HG02642 (cell line): ENCODE data around the gene ZSCAN31.

Experiments used
- ATAC-seq: cut with Tn5 transposase; IDR thresholded peaks from one replicate; pipeline ENCODE4 v1.9.1; 2021; ENCODE audit warnings: mild to moderate bottlenecking; ENCODE audit not compliant: unreplicated experiment, poor library complexity

The ZSCAN31 gene

DNA sequence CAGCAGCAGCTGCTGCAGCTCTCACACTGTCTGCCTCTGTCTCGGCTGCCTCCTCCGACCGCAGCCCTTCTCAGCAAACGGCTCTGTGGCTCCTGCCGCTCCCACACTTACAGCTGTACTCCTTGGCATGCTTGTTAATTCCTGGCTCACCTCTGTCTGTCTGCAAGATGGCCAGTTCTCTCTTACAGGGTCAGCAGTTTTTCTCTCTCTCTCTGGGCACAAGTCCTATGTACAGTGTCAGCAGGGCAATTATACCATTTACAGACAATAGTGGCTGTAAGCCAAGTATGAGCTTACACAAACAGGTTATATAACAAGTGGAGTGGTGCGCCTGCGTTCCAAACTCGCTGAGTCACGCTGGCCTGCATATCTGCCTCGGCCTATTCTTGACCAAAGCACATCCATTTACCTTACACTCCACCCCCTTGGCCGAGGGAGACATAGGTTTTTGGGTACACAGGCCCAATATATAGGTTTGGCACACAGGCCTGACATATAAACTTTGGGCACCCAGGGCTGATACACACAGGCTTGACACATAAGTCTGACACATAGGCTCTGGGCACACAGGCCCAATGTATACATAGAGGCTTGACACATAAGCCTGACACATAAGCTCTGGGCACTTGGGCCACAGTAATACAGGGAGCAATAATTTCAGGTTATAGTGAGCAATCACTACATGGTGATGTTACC is 18.2 kb upstream of the ZSCAN31 start:
- ATAC-seq = no peak

DNA sequence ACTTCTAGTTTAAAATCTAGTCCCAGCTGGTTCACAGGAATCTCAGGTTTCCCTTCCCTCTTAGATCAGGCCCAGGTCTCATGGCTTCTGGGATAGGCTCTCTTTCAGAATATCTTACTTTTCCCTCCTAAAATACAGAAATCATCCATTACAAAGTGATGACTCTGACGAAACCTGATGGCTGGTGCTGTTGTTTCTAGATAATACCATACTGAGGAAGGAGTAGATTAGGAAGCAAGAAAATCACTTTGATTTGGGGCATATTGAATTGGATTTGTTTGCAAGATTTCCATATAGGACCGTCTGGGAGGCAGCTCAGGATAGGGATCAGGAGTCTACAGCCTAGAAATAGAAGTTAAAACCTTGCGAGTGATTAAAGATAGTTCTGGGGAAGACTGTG is 17.4 kb upstream of the ZSCAN31 start:
- ATAC-seq = no peak

DNA sequence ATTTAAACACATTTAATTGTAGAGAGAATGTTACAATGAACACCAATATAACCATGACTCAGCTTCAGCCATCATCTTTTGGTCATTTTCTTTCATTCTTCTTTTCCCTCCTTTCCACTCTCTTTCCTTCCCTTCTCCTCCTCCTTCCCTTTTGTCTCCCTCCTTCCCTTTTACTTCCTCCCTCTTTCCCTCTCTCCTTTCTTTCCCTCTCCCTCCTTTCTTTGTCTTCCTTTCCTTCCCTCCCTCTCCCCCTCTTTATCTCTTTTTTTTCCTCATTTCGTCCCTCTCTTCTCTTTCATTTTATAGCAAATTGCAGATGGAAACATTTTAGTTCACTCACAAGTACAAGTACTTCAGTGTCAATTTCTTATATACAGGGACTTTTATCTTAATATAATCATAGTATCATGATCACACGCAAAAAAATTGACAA is 15.6 kb upstream of the ZSCAN31 start:
- ATAC-seq = no peak

DNA sequence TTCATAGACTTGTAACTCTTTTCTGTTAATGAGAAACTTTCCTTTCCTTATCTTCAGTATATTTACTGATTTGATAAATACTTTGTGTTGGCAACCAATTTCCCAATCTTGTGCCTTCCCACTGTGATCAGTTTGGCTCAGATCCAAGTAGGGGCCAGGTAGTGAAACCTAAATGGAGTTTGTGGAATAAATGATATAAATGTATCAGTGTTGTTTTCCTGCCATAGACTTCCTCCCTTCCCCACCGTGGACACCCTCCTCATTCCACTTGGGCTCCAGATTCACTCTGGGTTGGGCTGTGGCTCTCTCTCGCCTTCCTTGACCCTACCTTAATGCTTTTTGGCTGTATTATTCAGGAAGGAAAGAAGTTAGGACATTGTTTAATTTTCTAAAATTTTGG is 15.1 kb upstream of the ZSCAN31 start:
- no peak for ATAC-seq

DNA sequence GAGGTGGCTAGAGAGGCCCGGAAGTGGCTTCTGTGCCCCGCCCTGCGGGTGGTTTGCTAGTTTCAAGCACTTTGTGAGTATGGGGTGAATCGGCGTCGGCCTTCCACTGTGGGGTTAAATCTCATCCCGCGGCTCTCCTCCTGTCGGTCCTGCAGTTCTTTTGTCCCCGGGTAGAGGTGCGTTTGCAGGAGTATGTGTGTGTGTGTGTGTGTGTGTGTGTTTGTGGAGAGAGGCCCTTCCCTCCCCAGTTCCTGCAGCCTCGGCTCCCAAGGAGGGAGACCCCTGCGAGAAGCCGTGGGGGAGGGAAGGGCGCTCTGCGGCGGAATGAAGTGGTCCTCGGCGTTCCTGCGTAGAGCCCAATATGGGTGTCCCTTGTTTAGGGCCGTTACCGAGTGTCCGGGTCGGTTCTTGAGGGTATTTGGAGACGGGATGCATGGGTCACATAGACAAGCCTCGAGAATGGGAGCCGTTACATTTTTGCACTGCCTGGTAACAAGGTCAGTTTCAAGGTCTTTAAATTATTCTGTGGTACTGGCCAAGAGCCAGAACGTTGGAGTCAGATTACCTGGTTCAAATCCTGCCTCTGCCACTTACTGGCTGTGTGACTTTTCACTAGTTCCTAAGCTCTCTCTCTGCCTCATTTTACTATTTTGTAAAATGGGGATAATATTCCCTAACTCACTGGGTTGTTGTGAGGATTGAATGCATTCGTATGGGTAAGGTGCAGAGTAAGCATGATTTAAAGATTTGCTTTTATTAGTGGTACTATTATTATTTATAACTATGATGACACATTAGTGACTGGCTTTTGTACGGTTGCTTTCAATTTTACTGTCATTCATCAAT is 14.2 kb upstream of the ZSCAN31 start, which contains the start of gene ZKSCAN3:
Gene ZKSCAN3 (plus strand): TSS at position 56 of the 846 bp plus-strand sequence. CDS start 9,640 bp downstream, outside the sequence.
- ATAC-seq = peak; percentile 95

DNA sequence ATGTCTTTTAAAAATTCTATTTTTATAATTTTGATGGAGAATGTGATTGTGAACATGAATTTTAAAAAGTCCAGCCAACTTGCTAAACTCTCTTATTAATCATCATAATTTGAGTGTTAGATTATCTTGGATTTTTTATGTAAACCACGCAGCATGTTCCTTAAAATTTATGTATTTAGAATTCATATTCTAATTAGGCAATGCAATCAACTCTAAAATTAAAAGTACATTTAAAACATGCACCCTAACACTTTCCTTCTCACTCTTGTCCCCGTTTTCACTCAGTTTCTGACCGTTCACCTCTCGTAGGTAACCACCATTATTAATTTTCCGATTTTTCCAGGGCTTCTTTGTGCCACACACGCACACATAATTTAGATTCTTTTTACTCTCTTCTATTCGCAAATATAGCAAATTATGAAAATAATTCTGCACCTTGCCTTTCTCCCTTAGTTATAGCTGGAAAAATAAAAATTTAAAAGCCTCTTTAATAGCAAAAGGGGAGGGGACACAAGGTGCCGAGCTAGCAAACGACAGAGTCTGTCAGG is 13.5 kb upstream of the ZSCAN31 start:
- ATAC-seq = peak; percentile 10

DNA sequence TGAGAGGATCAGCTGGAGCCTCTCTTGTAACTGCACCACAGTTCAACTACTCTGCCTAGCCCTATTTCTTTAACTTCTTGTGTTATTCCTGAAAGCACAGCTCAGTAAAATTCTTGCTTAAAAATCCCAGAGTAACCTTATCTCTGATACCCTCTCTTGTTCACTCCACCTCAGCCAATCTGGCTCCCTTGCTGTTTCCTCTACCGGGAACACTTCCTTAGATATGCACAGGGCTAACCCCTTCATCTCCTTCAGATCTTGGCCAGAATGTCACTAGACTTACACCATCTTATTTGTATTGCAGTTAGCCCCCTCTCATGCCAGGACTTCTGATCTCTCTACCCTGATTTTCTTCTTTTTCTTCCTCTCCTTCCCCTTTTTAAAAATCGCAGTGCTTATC is 11.2 kb upstream of the ZSCAN31 start:
- no peak for ATAC-seq

DNA sequence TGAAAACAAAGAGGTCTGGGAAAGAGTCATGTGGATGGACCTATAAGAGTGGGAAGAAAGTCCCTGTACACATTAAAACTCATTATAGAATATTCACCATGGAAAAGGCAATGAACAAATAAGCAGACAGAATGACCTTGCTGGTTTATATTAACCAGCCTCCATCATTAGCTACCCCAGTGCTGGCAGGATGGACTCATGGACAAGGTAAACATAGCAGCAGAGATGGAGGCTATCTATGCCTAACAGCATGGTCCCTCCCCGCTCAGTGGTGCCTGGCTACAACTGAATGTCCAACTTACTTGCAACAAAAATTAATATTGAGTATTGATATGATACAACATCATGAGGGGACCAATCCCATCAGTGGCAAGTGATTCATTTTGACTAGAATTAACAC is 9.3 kb upstream of the ZSCAN31 start:
- no peak for ATAC-seq

DNA sequence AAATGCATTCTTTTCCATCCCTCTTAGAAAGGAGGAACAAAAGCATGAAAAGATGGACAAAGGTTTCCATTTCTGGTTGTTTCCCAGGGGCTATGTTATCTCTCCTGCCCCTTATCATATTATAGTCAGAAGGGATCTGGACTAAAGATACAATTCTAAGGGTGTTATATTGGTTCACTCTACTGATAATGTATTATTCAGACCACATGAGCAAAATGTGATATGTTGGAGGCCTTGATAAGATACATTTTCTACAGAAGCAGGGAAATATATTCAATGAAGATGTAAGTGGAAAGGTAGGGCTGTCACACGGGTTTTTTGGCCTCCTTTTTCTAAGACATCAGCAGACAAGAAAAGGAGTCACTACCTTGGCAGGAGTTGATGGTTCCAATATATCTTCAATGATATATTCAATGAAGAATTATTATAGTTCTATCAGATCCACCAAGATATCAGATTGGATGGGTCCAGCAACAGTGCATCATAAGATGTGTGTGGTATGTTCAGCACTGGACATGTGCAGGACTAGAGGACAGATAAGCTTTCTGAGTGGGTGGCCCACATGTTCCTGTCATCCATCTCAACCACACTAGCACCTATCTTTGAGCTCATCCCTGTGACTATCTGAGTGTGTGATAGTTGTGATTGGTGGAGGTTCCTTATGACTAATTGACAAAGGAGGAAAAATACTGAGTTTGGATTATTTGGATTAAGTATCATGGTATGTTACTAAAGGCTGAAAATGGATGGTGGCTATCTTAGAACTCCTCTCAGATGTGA is 8.1 kb upstream of the ZSCAN31 start:
- no peak for ATAC-seq

DNA sequence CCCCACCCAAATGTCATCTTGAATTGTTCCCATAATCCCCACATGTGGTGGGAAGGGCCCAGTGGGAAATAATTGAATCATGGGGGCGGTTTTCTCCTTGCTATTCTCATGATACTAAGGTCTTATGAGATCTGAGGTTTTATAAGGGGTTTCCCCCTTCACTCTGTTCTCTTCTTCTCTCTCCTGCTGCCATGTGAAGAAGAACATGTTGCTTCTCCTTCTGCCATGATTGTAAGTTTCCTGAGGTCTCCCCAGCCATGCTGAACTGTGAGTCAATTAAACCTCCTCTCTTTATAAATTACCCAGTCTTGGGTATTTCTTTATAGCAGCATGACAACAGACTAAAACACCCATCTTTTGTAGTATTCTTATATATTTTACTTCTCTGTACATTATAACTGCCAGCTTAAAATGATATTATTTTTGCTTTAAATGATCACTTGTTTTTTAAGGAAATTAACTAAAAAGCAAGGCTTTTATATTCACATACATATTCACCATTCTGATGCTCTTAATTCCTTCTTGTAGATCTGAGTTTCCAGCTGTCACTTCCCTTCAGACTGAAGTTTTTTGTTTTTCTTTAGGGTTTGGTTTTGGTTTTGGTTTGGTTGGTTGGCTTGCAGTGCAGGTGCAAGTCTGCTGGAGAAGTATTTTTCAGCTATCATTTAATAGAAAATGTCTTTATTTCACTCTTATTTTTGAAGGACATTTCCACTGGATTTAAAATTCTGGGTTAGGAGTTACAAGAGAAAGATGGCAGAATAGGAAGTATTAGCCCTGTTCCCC is 4.6 kb upstream of the ZSCAN31 start:
- ATAC-seq = no peak

DNA sequence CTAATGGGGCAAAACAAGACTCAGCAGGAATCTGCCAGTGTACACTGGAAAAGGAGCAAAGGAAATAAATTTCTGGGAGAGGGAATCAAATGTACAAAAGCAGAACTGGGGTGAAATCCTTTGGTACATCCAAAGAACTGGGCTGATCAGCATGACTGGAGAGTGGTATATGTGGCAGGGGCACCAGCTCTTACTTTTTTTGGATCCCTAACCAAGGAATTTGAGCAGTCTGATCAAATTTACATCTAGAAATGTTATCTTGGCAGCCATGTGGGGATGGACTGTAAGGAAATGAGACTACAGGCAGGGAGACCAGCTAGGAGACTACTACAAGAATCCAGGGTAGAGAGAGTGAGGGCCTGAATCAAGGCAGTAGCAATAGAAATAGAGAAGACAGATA is 1.2 kb upstream of the ZSCAN31 start:
- no peak for ATAC-seq

DNA sequence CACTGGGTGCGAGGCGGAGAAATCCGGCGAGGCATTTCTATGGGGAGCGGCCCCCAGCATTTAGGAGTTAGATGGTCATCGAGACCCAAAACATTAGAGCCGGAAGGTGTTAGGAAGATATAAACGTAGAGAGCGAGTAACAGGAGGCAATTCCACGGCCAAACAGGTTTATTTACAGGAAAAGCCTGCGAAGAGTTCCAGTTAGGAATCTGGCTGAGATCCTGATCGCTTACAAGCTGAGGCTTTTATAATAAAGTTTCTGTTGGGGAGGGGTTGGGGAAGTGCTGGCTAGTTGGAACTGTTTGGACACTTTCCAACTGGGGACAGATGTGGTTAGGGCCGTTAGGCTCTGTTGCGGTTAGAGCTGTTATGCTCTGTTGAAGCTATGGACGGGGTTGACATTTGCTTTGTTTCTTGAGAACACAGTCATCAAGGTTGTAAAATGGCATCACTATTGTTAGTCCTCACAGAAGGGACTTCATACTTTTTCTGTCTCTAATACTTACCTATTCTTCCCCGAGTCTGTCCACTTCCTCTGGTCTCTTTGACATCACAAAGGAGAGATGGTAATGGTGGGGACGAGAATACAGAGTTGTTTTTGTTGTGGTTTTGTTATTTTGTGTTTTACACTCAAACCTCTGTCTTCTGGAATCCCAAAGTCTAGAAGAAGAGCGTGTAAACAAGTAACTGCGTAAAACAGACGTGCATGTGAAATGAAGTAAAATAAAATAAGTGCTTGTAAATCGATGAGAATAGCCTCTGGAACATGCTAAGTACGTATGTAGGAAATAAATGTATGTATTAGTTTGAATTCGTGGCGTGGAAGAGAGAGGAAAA is 554 bp upstream of the ZSCAN31 start:
- no peak for ATAC-seq

DNA sequence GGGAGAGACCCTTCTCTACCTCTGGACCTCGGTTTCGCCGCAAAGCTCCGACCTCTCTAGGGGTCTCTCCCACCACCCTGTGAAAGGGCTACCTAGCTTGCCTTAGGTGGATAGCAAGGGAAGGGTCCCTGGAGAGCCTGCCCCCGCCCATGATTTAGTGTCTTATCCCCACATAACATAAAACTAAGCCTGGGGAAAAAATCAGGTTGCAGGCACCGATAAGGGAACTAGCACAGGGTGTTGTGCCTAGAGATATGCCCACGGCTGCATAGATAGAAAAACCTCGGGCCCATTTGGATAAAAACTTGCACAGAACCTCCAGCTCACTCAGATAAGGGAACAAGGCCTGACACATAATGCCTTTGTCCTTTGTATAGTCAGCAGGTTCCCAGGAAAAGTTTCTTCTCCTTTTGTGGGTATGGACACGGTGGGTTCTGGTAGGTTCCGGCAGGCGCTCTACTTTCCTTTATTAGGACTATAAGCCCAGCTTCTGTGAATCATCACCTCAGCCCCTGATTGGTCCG is 846 bp downstream of the ZSCAN31 start:
- ATAC-seq = no peak

DNA sequence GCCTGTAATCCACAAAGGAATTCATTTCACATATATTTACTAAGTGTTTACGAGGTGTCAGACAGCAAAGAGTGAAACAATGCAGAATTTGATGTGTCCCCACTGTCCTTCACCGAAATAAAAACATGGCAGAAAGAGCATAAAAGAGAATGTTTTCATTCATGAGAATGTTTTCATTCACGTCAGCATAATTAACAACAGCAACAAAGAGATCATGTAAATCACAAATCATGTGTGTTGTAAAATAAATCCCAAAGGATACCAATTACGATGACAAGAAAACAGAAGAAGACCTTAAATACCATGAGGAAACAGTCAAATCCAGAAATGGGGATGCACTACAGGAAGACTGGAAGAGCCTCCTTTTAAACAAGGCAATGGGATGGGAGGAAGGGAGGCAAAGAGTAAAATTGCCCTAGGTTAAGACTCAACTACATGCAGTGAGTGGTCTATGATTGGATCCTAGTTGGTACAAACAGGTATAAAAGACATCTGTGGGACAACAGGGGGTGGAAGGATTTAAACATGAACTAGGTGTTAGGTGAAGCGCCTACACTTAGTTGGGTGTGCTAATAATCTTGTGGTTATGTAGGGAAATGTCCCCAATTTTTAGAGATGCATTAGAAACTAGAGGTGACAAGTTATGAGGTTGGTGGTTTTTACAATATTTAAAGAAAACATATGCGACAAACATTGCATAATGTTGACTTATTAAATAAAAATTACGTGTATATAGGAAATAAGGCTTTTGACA is 1.5 kb downstream of the ZSCAN31 start:
- ATAC-seq = no peak

DNA sequence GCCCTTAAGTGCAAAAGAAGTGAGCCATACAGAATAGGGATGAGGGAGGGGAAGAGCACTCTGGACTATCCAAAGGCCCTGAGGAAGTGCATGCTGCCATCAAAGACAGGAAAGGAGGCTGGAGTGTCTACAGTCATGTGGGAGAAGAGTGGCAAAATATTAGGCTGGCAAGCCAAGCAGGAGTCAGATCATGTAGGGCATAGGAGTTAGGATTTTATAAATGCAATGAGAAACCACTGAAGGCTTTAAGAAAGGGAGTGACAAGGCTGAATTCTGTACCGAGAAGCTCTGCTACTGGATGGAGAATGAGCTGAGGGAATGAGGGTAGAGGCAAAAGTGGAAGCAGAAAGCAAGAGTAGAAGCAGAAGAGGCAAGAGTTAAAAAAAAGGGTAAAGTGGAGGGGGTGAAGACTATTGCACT is 2.3 kb downstream of the ZSCAN31 start:
- ATAC-seq = no peak

DNA sequence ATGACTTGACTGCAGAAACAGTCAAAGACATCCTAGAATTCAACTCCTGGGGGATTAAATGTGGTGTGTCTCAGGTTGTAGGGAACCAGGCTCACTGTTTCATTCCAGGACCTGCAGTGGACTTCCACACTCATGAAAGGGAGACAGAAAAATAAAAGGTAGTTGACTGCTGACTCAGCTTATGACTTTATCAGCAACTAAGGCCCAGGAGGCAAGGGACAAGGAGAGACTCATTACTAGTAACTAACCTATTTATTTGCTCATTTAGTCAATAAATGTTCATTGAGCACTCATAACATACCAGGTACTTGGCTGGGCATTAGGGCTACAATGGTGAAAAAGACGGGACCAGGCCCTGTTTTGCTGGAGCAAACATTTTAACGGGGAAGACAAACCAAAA is 2.9 kb downstream of the ZSCAN31 start:
- no peak for ATAC-seq

DNA sequence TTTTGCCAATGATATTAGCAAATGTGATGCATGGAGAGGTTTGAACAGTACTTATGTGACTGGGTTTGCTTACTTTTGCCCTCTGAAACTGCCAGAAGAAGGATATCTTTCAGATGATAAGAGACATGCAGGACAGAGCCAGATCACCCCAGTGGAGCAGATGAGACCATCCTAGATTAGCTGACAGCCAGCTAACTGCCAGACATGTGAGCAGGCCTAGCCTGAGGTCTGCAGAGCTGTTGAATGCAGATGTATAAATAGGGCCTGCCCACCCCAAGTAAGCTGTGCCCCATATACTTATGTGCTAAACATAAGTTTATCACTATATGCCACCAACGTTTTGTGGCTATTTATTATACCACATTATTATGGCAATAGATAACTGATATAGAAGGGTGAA is 5.9 kb downstream of the ZSCAN31 start:
- no peak for ATAC-seq

DNA sequence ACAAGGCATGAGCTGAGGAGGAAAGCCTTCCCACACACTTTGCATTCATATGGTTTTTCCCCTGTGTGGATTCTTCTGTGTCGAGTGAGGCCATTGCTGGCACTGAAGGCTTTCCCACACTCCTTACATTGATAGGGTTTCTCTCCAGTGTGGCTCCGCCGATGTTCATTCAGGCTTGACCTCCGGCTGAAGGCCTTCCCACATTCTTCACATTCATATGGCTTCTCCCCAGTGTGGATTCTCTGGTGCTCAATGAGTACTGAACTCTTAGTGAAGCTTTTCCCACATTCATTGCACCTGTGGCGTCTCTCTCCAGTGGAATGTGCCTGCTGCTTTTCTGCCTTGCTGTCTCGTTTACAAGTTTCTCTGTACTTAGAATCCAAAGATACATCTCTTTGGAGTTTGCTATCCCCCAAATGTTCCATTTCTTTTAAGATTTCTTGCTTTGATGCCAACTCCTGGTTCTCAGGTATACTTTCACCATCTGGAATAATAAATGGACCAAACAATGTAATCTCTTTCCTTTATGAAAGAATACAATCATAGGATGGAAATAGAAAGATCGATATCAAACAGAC is 9.5 kb downstream of the ZSCAN31 start:
- no peak for ATAC-seq
